Panc1 (cell line): ENCODE results near the gene SELENOM.

Experiments
- TCF7L2 ChIP-seq: IDR thresholded peaks from 2 replicates; pipeline ENCODE4 v1.6.1; 2011; ENCODE audit warnings: mild to moderate bottlenecking, low read depth, low read length, inconsistent platforms
- TF ChIP-seq, protein P1 (sequence below): fragments of 450-650 bp; IDR thresholded peaks from 2 replicates; pipeline ENCODE4 v1.5.1; 2017; ENCODE audit warnings: mild to moderate bottlenecking

- TF ChIP-seq, protein P1, sequence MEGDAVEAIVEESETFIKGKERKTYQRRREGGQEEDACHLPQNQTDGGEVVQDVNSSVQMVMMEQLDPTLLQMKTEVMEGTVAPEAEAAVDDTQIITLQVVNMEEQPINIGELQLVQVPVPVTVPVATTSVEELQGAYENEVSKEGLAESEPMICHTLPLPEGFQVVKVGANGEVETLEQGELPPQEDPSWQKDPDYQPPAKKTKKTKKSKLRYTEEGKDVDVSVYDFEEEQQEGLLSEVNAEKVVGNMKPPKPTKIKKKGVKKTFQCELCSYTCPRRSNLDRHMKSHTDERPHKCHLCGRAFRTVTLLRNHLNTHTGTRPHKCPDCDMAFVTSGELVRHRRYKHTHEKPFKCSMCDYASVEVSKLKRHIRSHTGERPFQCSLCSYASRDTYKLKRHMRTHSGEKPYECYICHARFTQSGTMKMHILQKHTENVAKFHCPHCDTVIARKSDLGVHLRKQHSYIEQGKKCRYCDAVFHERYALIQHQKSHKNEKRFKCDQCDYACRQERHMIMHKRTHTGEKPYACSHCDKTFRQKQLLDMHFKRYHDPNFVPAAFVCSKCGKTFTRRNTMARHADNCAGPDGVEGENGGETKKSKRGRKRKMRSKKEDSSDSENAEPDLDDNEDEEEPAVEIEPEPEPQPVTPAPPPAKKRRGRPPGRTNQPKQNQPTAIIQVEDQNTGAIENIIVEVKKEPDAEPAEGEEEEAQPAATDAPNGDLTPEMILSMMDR, result no peak
- TF ChIP-seq TCF7L2, result no peak
Observed at GRCh38 chr22:31127181-31127772, 19.9 kb upstream of the SELENOM start.
